GM18508 (cell line): Measurements from ENCODE around the gene RAB8A.

Source experiments
- ATAC-seq: cut with Tn5 transposase; IDR thresholded peaks from one replicate; pipeline ENCODE4 v1.9.1; 2021; ENCODE audit warnings: moderate number of reproducible peaks; ENCODE audit not compliant: insufficient read depth, unreplicated experiment

The RAB8A gene

GRCh38 chr19:16111160-16111908 is at the start of gene RAB8A:
Gene RAB8A, plus strand, starts transcription at chr19:16111889. Its CDS starts 13 bp downstream, at chr19:16111902.
- ATAC-seq: peak; percentile 57

GRCh38 chr19:16061943-16062342 is 49.7 kb upstream of the RAB8A start:
- no peak for ATAC-seq

GRCh38 chr19:16062789-16063188 is 48.9 kb upstream of the RAB8A start:
- ATAC-seq: no peak

- no peak for ATAC-seq
Observed at GRCh38 chr19:16064209-16064889, 47.3 kb upstream of the RAB8A start.

- no peak for ATAC-seq
Observed at GRCh38 chr19:16066611-16067104, 45.0 kb upstream of the RAB8A start.

- ATAC-seq: no peak
Observed at GRCh38 chr19:16067205-16067938, 44.3 kb upstream of the RAB8A start.

GRCh38 chr19:16068696-16069259 is 42.9 kb upstream of the RAB8A start:
- ATAC-seq: no peak

- no peak for ATAC-seq
Observed at GRCh38 chr19:16069813-16070365, 41.8 kb upstream of the RAB8A start.

- ATAC-seq: no peak
Observed at GRCh38 chr19:16070366-16070990, 41.2 kb upstream of the RAB8A start.

GRCh38 chr19:16071072-16071691 is 40.5 kb upstream of the RAB8A start:
- ATAC-seq: no peak

GRCh38 chr19:16073481-16073880 is 38.2 kb upstream of the RAB8A start:
- no peak for ATAC-seq

GRCh38 chr19:16073988-16074387 is 37.7 kb upstream of the RAB8A start:
- ATAC-seq: no peak

GRCh38 chr19:16074488-16075365 is 37.0 kb upstream of the RAB8A start:
- no peak for ATAC-seq

GRCh38 chr19:16075430-16076153 is 36.1 kb upstream of the RAB8A start:
- ATAC-seq: no peak

GRCh38 chr19:16076154-16076957 is 35.3 kb upstream of the RAB8A start, which contains the start of gene TPM4:
Gene TPM4, plus strand, starts transcription at chr19:16076495. Its CDS starts 71 bp downstream, at chr19:16076566.
- ATAC-seq: no peak

GRCh38 chr19:16076958-16077611 is 34.6 kb upstream of the RAB8A start:
- ATAC-seq: no peak
